Measurements from ENCODE around the gene MSH5.
"Not testable (repeated sequence)": the region's sequence is repeated elsewhere in the genome, so short reads cannot be mapped to it uniquely, and the experiment has no call there.

The MSH5 gene

GRCh38 chr6:31779908-31780307, 40.1 kb downstream of the MSH5 start:
- no peak for DNase-seq

- DNase-seq: no peak
Observed at GRCh38 chr6:31780507-31781243, 40.9 kb downstream of the MSH5 start.

GRCh38 chr6:31781244-31782125, 41.7 kb downstream of the MSH5 start:
- DNase-seq: no peak

- DNase-seq: no peak
Observed at GRCh38 chr6:31782126-31782855, 42.5 kb downstream of the MSH5 start.

GRCh38 chr6:31784098-31784925, 44.5 kb downstream of the MSH5 start:
- DNase-seq: no peak

- no peak for DNase-seq
Observed at GRCh38 chr6:31785475-31785874, 45.7 kb downstream of the MSH5 start.

GRCh38 chr6:31791324-31792089, 51.7 kb downstream of the MSH5 start:
- DNase-seq: peak; percentile 56

GRCh38 chr6:31792090-31792374, 52.2 kb downstream of the MSH5 start:
- DNase-seq: no peak

- DNase-seq: no peak
Observed at GRCh38 chr6:31792761-31793171, 53.0 kb downstream of the MSH5 start.

GRCh38 chr6:31793927-31794245, 54.1 kb downstream of the MSH5 start:
- not testable (repeated sequence) for DNase-seq

GRCh38 chr6:31794294-31794865, 54.6 kb downstream of the MSH5 start:
- DNase-seq: peak; percentile 46

- no peak for DNase-seq
Observed at GRCh38 chr6:31794866-31795615, 55.2 kb downstream of the MSH5 start.

GRCh38 chr6:31795616-31796298, 56.0 kb downstream of the MSH5 start, which contains the start of gene VARS1:
Gene VARS1 (minus strand): TSS chr6:31795752. CDS start chr6:31795217, 535 bp downstream.
- DNase-seq: peak; percentile 91

- no peak for DNase-seq
Observed at GRCh38 chr6:31796993-31797385, 57.2 kb downstream of the MSH5 start.

- no peak for DNase-seq
Observed at GRCh38 chr6:31797588-31797987, 57.8 kb downstream of the MSH5 start.

GRCh38 chr6:31799781-31800180, 60.0 kb downstream of the MSH5 start:
- peak; percentile 44 for DNase-seq

GRCh38 chr6:31801031-31801927, 61.5 kb downstream of the MSH5 start:
- not testable (repeated sequence) for DNase-seq

GRCh38 chr6:31805939-31806469, 66.2 kb downstream of the MSH5 start:
- DNase-seq: no peak
